Natural killer cell (primary cell): ENCODE measurements around the gene MAPK8. TPM values are rescaled to one million over a fixed set of nuclear protein-coding genes. Genes with fewer than 3 reads are reported as not detected.

ENCODE experiments used
- ATAC-seq, 3 donors: fragments of 150-1000 bp in 2 of 3; fragments of 200-7000 bp in 1 of 3; cut with Tn5 transposase; 1 replicate in 1 of 3; 2 replicates in 2 of 3; pipeline ENCODE4 v1.10.0; 2021; ENCODE audit warnings: mild to moderate bottlenecking in 2 of 3, moderate library complexity in 2 of 3
- DNase-seq, 2 donors: peaks; one replicate each; pipeline versions ENCODE4 v3.0.0 to v3.0.0-alpha.2; 2013 to 2021; ENCODE audit warnings: mixed read lengths in 1 of 2
- H3K27ac ChIP-seq: one replicate; pipeline ENCODE4 v1.5.1; 2013; ENCODE audit warnings: mild to moderate bottlenecking, low read length
- H3K27me3 ChIP-seq: one replicate; pipeline ENCODE4 v1.6.1; 2013; ENCODE audit warnings: low read length; ENCODE audit not compliant: control insufficient read depth, insufficient read depth
- H3K36me3 ChIP-seq: one replicate; pipeline ENCODE4 v1.6.1; 2013; ENCODE audit warnings: low read length; ENCODE audit not compliant: control insufficient read depth, insufficient read depth
- H3K4me1 ChIP-seq: one replicate; pipeline ENCODE4 v1.6.1; 2013; ENCODE audit warnings: low read length; ENCODE audit not compliant: control insufficient read depth, insufficient read depth
- H3K4me3 ChIP-seq: one replicate; pipeline ENCODE4 v1.5.1; 2013; ENCODE audit warnings: low read length
- H3K9me3 ChIP-seq: one replicate; pipeline ENCODE4 v1.6.1; 2013; ENCODE audit warnings: low read length; ENCODE audit not compliant: control insufficient read depth, insufficient read depth
- H3K27ac Mint-ChIP-seq, 2 donors: one replicate each; pipeline ENCODE4 v1.8.0; 2022; ENCODE audit warnings: mild to moderate bottlenecking in 2 of 2, mixed read lengths in 2 of 2, moderate library complexity in 1 of 2
- H3K27me3 Mint-ChIP-seq, 2 donors: one replicate each; pipeline ENCODE4 v1.8.0; 2022; ENCODE audit warnings: low read depth in 2 of 2, mixed read lengths in 2 of 2
- H3K36me3 Mint-ChIP-seq: one replicate; pipeline ENCODE4 v1.8.0; 2022; ENCODE audit warnings: mixed read lengths
- H3K4me1 Mint-ChIP-seq, 2 donors: one replicate each; pipeline ENCODE4 v1.8.0; 2022; ENCODE audit warnings: mixed read lengths in 2 of 2
- H3K4me3 Mint-ChIP-seq: one replicate; pipeline ENCODE4 v1.8.0; 2022; ENCODE audit warnings: mild to moderate bottlenecking, moderate library complexity, mixed read lengths
- H3K9me3 Mint-ChIP-seq, 2 donors: one replicate each; pipeline ENCODE4 v1.8.0; 2022; ENCODE audit warnings: mixed read lengths in 2 of 2
- CTCF ChIP-seq: fragments of 200-600 bp; IDR thresholded peaks from one replicate; pipeline ENCODE4 v1.8.0; 2022; ENCODE audit warnings: antibody characterized with exemption
- WGBS: methylation state at CpG from one replicate; pipeline ENCODE4 v1.1.7; 2013; ENCODE audit warnings: missing lambda C conversion rate; ENCODE audit not compliant: insufficient coverage; 5-methylcytosine and 5-hydroxymethylcytosine counted together
- intact Hi-C: fragments of 100-400 bp; cut with micrococcal nuclease; formaldehyde crosslinking; loops from one replicate; pipeline ENCODE4 v1.14.2; 2022
- total RNA-seq, 4 donors: library from RNA; stranded (reverse); fragments of 120-200 nt in 1 of 4; gene quantifications; one replicate each; pipeline versions ENCODE4 v1.2.3 to v1.2.4, GENCODE V29; 2013 to 2022

Gene MAPK8
- total RNA-seq, 3 donors from 2014 or later (not counting 1 experiment from before 2014, with no cell fraction given): 37.3 to 44.5 (median 40.8) TPM

- peaks cover 38 to 43% of the 10 kb centered on the region in 2 donors for H3K4me1 Mint-ChIP-seq
- Histone ChIP-seq H3K27ac (no peak overlapping the region), H3K27me3 (no peaks in the 10 kb centered on the region), H3K9me3 (no peaks in the 10 kb centered on the region), H3K4me3 (no peak overlapping the region), H3K36me3 (no peaks in the 10 kb centered on the region), H3K4me1 (peaks cover 4% of the 10 kb centered on the region)
- H3K9me3 Mint-ChIP-seq: no peaks in the 10 kb centered on the region
- intact Hi-C loops: no loop called here
- H3K4me3 Mint-ChIP-seq: no peak overlapping the region
- no peak for TF ChIP-seq CTCF
- DNase-seq (peak in 1 of 2 donors; percentile 15), ATAC-seq (peak in 2 of 3 donors; percentile 45 to 46)
- no peaks in the 10 kb centered on the region for H3K27me3 Mint-ChIP-seq
- H3K36me3 Mint-ChIP-seq: no peaks in the 10 kb centered on the region
- H3K27ac Mint-ChIP-seq: peak overlapping the region; percentile 4 to 20
- WGBS: 61% methylated on average over 4 of the region's 4 CpGs
Measured at GRCh38 chr10:48390933-48391845, 84.7 kb downstream of the MAPK8 start.

- no peaks in the 10 kb centered on the region for H3K9me3 Mint-ChIP-seq
- no peaks in the 10 kb centered on the region for H3K27me3 Mint-ChIP-seq
- TF ChIP-seq CTCF: no peak
- H3K9me3 ChIP-seq: no peaks in the 10 kb centered on the region
- no peak overlapping the region for H3K27ac Mint-ChIP-seq
- peaks cover 37 to 45% of the 10 kb centered on the region in 2 donors for H3K4me1 Mint-ChIP-seq
- 100% methylated on average over 2 of the region's 3 CpGs for WGBS
- ATAC-seq: no peak
- H3K36me3 Mint-ChIP-seq: no peaks in the 10 kb centered on the region
- DNase-seq: no peak
- H3K27me3 ChIP-seq: no peaks in the 10 kb centered on the region
- H3K4me1 ChIP-seq: peaks cover 4% of the 10 kb centered on the region
- no peak overlapping the region for H3K27ac ChIP-seq
- H3K4me3 Mint-ChIP-seq: no peak overlapping the region
- H3K36me3 ChIP-seq: no peaks in the 10 kb centered on the region
- no peak overlapping the region for H3K4me3 ChIP-seq
- intact Hi-C loops: no loop called here
Measured at GRCh38 chr10:48391994-48392393, 85.5 kb downstream of the MAPK8 start.

- Mint-ChIP-seq H3K4me3 (no peak overlapping the region), H3K9me3 (no peaks in the 10 kb centered on the region), H3K36me3 (no peaks in the 10 kb centered on the region), H3K27ac (no peak overlapping the region), H3K4me1 (peaks cover 27% of the 10 kb centered on the region in 2 donors), H3K27me3 (no peaks in the 10 kb centered on the region)
- no CpG with 5 or more reads among the region's 4 CpGs for WGBS
- no peak for TF ChIP-seq CTCF
- intact Hi-C loops: no loop called here
- Histone ChIP-seq H3K27ac (no peak overlapping the region), H3K4me1 (no peaks in the 10 kb centered on the region), H3K4me3 (no peak overlapping the region), H3K27me3 (no peaks in the 10 kb centered on the region), H3K36me3 (no peaks in the 10 kb centered on the region), H3K9me3 (no peaks in the 10 kb centered on the region)
- DNase-seq (no peak), ATAC-seq (no peak)
Measured at GRCh38 chr10:48398261-48398660, 91.8 kb downstream of the MAPK8 start.
